Measurements from ENCODE around the gene RIMS1. TPM values are rescaled to one million over a fixed set of nuclear protein-coding genes. Genes with fewer than 3 reads are reported as not detected.
A peak's percentile ranks its signal among the peaks of the same experiment; 100 is the strongest.

RIMS1 gene
- total RNA-seq, 1 experiment from 2014 or later, result 1.6 TPM

GRCh38 chr6:72206606-72207005, 320.3 kb downstream of the RIMS1 start:
- DNase-seq, result peak; percentile 15
- no peak overlapping the region for H3K4me3 ChIP-seq (ENCODE audit: insufficient read depth, low read depth, low read length)
- no peaks in the 10 kb centered on the region for H3K27me3 ChIP-seq (ENCODE audit: control insufficient read depth, insufficient read depth, low read length)
- H3K36me3 ChIP-seq (replicated peaks; ENCODE audit: control insufficient read depth, insufficient read depth, low read length), result no peaks in the 10 kb centered on the region

- Histone ChIP-seq H3K4me3 (ENCODE audit: insufficient read depth, low read depth, low read length) (no peak overlapping the region), H3K36me3 (replicated peaks; ENCODE audit: control insufficient read depth, insufficient read depth, low read length) (no peaks in the 10 kb centered on the region), H3K27me3 (ENCODE audit: control insufficient read depth, insufficient read depth, low read length) (no peaks in the 10 kb centered on the region)
- no peak for DNase-seq
Observed at GRCh38 chr6:72212686-72213085, 326.3 kb downstream of the RIMS1 start.

GRCh38 chr6:72213654-72214053, 327.3 kb downstream of the RIMS1 start:
- Histone ChIP-seq H3K27me3 (ENCODE audit: control insufficient read depth, insufficient read depth, low read length) (no peaks in the 10 kb centered on the region), H3K4me3 (ENCODE audit: insufficient read depth, low read depth, low read length) (no peak overlapping the region), H3K36me3 (replicated peaks; ENCODE audit: control insufficient read depth, insufficient read depth, low read length) (no peaks in the 10 kb centered on the region)
- no peak for DNase-seq

GRCh38 chr6:72216222-72217068, 330.1 kb downstream of the RIMS1 start:
- Histone ChIP-seq H3K36me3 (replicated peaks; ENCODE audit: control insufficient read depth, insufficient read depth, low read length) (no peaks in the 10 kb centered on the region), H3K27me3 (ENCODE audit: control insufficient read depth, insufficient read depth, low read length) (no peaks in the 10 kb centered on the region), H3K4me3 (ENCODE audit: insufficient read depth, low read depth, low read length) (no peak overlapping the region)
- DNase-seq, result no peak

GRCh38 chr6:72217626-72218025, 331.3 kb downstream of the RIMS1 start:
- no peaks in the 10 kb centered on the region for H3K27me3 ChIP-seq (ENCODE audit: control insufficient read depth, insufficient read depth, low read length)
- H3K36me3 ChIP-seq (replicated peaks; ENCODE audit: control insufficient read depth, insufficient read depth, low read length), result no peaks in the 10 kb centered on the region
- no peak overlapping the region for H3K4me3 ChIP-seq (ENCODE audit: insufficient read depth, low read depth, low read length)
- no peak for DNase-seq

- Histone ChIP-seq H3K4me3 (ENCODE audit: insufficient read depth, low read depth, low read length) (no peak overlapping the region), H3K36me3 (replicated peaks; ENCODE audit: control insufficient read depth, insufficient read depth, low read length) (no peaks in the 10 kb centered on the region), H3K27me3 (ENCODE audit: control insufficient read depth, insufficient read depth, low read length) (no peaks in the 10 kb centered on the region)
- DNase-seq, result peak; percentile 38
Observed at GRCh38 chr6:72218125-72218524, 331.8 kb downstream of the RIMS1 start.

- Histone ChIP-seq H3K27me3 (ENCODE audit: control insufficient read depth, insufficient read depth, low read length) (no peaks in the 10 kb centered on the region), H3K4me3 (ENCODE audit: insufficient read depth, low read depth, low read length) (no peak overlapping the region), H3K36me3 (replicated peaks; ENCODE audit: control insufficient read depth, insufficient read depth, low read length) (no peaks in the 10 kb centered on the region)
- DNase-seq, result no peak
Observed at GRCh38 chr6:72219536-72219935, 333.2 kb downstream of the RIMS1 start.

- Histone ChIP-seq H3K27me3 (ENCODE audit: control insufficient read depth, insufficient read depth, low read length) (no peaks in the 10 kb centered on the region), H3K4me3 (ENCODE audit: insufficient read depth, low read depth, low read length) (no peak overlapping the region), H3K36me3 (replicated peaks; ENCODE audit: control insufficient read depth, insufficient read depth, low read length) (no peaks in the 10 kb centered on the region)
- DNase-seq, result no peak
Observed at GRCh38 chr6:72238021-72238420, 351.7 kb downstream of the RIMS1 start.

- no peaks in the 10 kb centered on the region for H3K36me3 ChIP-seq (replicated peaks; ENCODE audit: control insufficient read depth, insufficient read depth, low read length)
- DNase-seq, result no peak
- no peaks in the 10 kb centered on the region for H3K27me3 ChIP-seq (ENCODE audit: control insufficient read depth, insufficient read depth, low read length)
- H3K4me3 ChIP-seq (ENCODE audit: insufficient read depth, low read depth, low read length), result no peak overlapping the region
Observed at GRCh38 chr6:72238900-72239299, 352.6 kb downstream of the RIMS1 start.

- peak; percentile 1 for DNase-seq
- no peaks in the 10 kb centered on the region for H3K27me3 ChIP-seq (ENCODE audit: control insufficient read depth, insufficient read depth, low read length)
- no peaks in the 10 kb centered on the region for H3K36me3 ChIP-seq (replicated peaks; ENCODE audit: control insufficient read depth, insufficient read depth, low read length)
- no peak overlapping the region for H3K4me3 ChIP-seq (ENCODE audit: insufficient read depth, low read depth, low read length)
Observed at GRCh38 chr6:72245565-72245964, 359.2 kb downstream of the RIMS1 start.

GRCh38 chr6:72246926-72247325, 360.6 kb downstream of the RIMS1 start:
- no peak overlapping the region for H3K4me3 ChIP-seq (ENCODE audit: insufficient read depth, low read depth, low read length)
- no peaks in the 10 kb centered on the region for H3K36me3 ChIP-seq (replicated peaks; ENCODE audit: control insufficient read depth, insufficient read depth, low read length)
- no peaks in the 10 kb centered on the region for H3K27me3 ChIP-seq (ENCODE audit: control insufficient read depth, insufficient read depth, low read length)
- DNase-seq, result peak; percentile 1

GRCh38 chr6:72248621-72249020, 362.3 kb downstream of the RIMS1 start:
- no peak overlapping the region for H3K4me3 ChIP-seq (ENCODE audit: insufficient read depth, low read depth, low read length)
- H3K27me3 ChIP-seq (ENCODE audit: control insufficient read depth, insufficient read depth, low read length), result no peaks in the 10 kb centered on the region
- no peaks in the 10 kb centered on the region for H3K36me3 ChIP-seq (replicated peaks; ENCODE audit: control insufficient read depth, insufficient read depth, low read length)
- no peak for DNase-seq

GRCh38 chr6:72250664-72251063, 364.3 kb downstream of the RIMS1 start:
- Histone ChIP-seq H3K36me3 (replicated peaks; ENCODE audit: control insufficient read depth, insufficient read depth, low read length) (no peaks in the 10 kb centered on the region), H3K27me3 (ENCODE audit: control insufficient read depth, insufficient read depth, low read length) (no peaks in the 10 kb centered on the region), H3K4me3 (ENCODE audit: insufficient read depth, low read depth, low read length) (no peak overlapping the region)
- no peak for DNase-seq

- H3K4me3 ChIP-seq (ENCODE audit: insufficient read depth, low read depth, low read length), result no peak overlapping the region
- no peaks in the 10 kb centered on the region for H3K36me3 ChIP-seq (replicated peaks; ENCODE audit: control insufficient read depth, insufficient read depth, low read length)
- DNase-seq, result no peak
- no peaks in the 10 kb centered on the region for H3K27me3 ChIP-seq (ENCODE audit: control insufficient read depth, insufficient read depth, low read length)
Observed at GRCh38 chr6:72260489-72260888, 374.1 kb downstream of the RIMS1 start.

GRCh38 chr6:72261554-72261953, 375.2 kb downstream of the RIMS1 start:
- Histone ChIP-seq H3K4me3 (ENCODE audit: insufficient read depth, low read depth, low read length) (no peak overlapping the region), H3K36me3 (replicated peaks; ENCODE audit: control insufficient read depth, insufficient read depth, low read length) (no peaks in the 10 kb centered on the region), H3K27me3 (ENCODE audit: control insufficient read depth, insufficient read depth, low read length) (no peaks in the 10 kb centered on the region)
- no peak for DNase-seq

Data from H7 (cell line).